SK-N-MC (cell line): ENCODE data around the gene MIDN.

Experiments
- EZH2 ChIP-seq: fragments of 200-600 bp; sonication (generic); IDR thresholded peaks from one replicate; pipeline ENCODE4 v1.6.1; 2017; ENCODE audit warnings: antibody characterized with exemption
- FOXP2 ChIP-seq: optimal IDR thresholded peaks from 2 replicates; pipeline ENCODE3; 2011; ENCODE audit warnings: mild to moderate bottlenecking, moderate library complexity; ENCODE audit not compliant: insufficient read depth; ENCODE audit errors: extremely low read length, control extremely low read depth
- POLR2AphosphoS5 ChIP-seq: IDR thresholded peaks from 2 replicates; pipeline ENCODE4 v1.6.1; 2012; ENCODE audit warnings: mild to moderate bottlenecking, low read depth, low read length, borderline replicate concordance

- TF ChIP-seq EZH2, result no peak
- no peak for TF ChIP-seq POLR2AphosphoS5
- TF ChIP-seq FOXP2, result no peak
These were observed 27.9 kb upstream of the MIDN start for GRCh38 chr19:1220477-1220930.
